ENCODE results near the gene ASNS. TPM values are rescaled to one million over a fixed set of nuclear protein-coding genes. Genes with fewer than 3 reads are reported as not detected.
A peak's percentile ranks its signal among the peaks of the same experiment; 100 is the strongest.

The ASNS gene
- total RNA-seq, 1 donor from 2014 or later: 34.8 TPM

DNA sequence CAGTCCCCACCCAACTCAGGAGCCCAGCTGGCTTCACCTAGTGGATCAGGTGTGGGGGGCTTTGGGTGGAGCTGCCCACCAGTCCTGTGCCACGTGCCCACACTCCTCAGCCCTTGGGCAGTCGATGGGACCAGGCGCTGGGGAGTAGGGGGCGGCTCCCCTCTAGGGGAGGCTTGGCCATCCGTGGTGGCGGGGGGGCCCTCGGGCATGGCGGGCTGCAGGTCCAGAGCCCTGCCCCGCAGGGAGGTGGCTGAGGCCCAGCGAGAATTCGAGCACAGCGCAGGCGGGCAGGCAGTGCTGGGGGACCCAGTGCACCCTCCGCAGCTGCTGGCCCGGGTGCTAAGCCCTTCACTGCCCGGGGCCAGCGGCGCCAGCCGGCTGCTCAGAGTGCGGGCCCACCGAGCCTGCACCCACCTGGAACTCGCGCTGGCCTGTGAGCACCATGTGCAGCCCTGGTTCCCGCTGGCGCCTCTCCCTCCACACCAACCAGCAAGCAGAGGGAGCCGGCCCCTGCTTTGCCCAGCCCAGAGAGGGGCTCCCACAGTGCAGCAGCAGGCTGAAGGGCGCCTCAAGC, 29.3 kb downstream of the ASNS start:
- no peak for DNase-seq (ENCODE audit: low read depth)

DNA sequence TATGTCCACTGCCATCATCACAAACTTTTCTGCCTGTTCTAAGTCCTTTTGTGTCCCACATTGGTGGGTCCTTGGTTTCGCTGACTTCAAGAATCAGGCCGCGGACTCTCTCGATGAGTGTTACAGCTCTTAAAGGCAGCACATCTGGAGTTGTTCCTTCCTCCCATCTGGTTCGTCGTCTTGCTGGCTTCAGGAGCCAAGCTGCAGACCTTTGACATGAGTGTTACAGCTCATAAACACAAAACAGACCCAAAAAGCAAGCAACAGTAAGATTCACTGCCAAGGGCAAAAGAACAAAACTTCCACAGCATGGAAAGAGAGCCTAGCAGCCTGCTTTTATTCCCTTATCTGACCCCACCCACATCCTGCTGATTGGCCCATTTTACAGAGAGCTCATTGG, 30.2 kb downstream of the ASNS start:
- no peak for DNase-seq (ENCODE audit: low read depth)

DNA sequence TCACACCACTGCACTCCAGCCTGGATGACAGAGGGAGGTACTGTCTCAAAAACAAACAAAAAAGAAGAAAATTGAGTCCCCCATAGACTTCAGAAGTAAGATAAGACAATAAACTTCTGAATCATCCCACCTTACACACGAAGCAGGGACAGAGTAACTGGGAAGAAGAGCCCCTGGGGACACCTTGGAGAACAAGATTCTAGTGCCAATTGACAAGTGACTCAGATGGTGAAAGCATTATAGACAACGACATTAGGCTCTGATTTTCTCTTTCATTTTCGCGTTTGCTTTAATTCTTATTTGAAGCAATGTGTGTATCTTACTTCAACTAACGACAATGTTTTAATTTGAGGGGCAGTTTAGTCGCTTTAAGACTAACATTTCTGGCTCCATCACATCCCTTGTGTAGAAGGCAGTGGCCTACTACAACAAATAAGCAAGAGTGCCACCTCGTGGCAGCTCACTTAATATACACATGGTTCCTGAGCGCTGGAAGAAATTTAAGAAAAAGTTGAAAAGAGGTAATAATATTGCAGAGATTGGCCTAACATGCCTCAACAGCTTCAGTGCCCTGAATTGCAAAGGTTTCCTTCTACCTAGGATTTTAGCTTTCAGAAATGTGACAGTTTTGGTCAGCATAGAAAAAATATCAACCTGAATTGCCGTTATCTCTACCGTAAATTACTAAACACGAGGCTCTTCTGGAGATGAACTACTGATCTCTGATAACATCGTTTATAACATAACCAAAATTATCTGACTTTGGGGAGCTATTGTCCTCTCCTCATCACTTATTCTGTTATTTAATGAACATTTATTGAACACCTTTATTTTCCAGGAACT, 36.7 kb downstream of the ASNS start:
- peak; percentile 82 for DNase-seq (ENCODE audit: low read depth)

DNA sequence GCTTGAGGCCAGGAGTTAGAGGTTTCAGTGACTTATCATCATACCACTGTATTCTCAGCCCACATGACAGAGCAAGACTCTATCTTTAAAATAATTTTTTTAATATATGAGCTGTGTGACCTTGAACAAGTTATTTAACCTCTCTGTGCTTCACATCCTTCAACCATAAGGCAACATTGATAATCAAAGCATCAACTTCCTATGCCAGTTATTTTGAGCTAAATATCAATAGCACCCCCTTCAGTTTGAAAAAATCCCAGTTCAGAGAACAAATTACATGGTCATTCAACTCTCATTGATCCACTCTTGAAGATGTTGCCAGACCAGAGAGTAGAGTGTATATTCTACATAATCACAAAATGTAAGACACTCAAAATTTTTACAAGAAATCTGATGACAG, 53.0 kb downstream of the ASNS start:
- DNase-seq (ENCODE audit: low read depth): no peak

DNA sequence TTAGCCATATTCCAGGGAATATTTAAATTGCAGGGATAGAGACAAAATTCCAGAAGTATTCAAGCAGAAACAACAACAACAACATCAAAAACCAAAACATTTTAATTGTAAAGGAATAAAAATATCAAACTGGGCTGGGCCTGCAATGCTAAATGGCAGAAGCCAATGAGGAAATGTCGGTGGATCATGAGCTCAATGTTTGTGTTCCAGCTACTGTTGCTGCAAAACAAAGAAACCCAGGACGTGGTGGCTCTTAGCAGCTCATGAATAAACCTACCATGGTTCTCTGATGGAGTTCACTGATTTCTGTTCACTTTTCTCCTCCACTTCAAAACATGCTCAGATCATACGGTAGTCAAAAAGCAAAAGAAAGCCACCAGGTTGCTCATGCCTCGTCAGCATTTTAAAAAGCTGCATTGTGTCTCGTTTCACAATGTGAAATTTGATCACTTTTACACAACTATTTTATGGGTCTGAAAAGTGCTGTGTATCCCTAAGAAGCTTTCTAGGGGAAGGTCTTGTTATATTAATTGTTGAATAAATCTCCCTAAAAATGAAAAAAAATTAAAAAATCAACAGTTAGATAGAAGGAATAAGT, 54.0 kb downstream of the ASNS start:
- DNase-seq (ENCODE audit: low read depth): no peak

Other genes with a start within 250 kb of the ASNS start
- gene TAC1, start 140.3 kb downstream of the ASNS start, total RNA-seq: not detected in 2 replicates
- gene OCM2, start 117.8 kb upstream of the ASNS start, total RNA-seq: not detected in 2 replicates
- gene LMTK2, start 234.5 kb upstream of the ASNS start, total RNA-seq: 7.1 and 7.3 TPM in 2 replicates

Measured in myocyte (in vitro differentiated cells).